ENCODE results near the gene SRSF3.
"Not testable (repeated sequence)": the region's sequence is repeated elsewhere in the genome, so short reads cannot be mapped to it uniquely, and the experiment has no call there.

The SRSF3 gene

DNA sequence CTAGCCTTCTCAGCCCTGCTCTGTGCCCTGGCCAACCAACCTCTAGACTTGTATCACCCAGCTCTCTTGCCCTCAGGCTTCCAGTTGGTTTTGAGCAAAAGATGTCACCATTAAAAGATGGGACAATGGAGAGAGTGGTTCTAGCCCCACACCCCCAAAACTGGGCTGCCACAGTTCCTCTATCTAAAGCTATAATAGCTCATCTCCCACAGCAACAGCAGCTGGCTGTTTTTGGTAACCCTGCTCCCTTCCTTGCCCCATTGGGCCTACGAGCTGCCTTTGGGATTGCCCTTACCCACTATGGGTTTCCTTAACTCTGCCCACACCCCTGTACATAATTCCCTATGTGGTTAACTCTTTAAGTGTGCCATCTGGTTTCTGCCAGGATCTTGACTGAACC is 7.6 kb upstream of the SRSF3 start:
- no peak overlapping the region for H3K4me3 ChIP-seq (ENCODE audit: low read length)
- no peaks in the 10 kb centered on the region for H3K36me3 ChIP-seq (ENCODE audit: insufficient read depth, low read length)
- no peak overlapping the region for H2AFZ ChIP-seq (ENCODE audit: low read depth, low read length)
- H3K4me1 ChIP-seq (ENCODE audit: insufficient read depth, low read length): no peaks in the 10 kb centered on the region
- no peaks in the 10 kb centered on the region for H3K27me3 ChIP-seq (ENCODE audit: insufficient read depth, low read length)
- no peaks in the 10 kb centered on the region for H3K9me3 ChIP-seq (ENCODE audit: low read length)

DNA sequence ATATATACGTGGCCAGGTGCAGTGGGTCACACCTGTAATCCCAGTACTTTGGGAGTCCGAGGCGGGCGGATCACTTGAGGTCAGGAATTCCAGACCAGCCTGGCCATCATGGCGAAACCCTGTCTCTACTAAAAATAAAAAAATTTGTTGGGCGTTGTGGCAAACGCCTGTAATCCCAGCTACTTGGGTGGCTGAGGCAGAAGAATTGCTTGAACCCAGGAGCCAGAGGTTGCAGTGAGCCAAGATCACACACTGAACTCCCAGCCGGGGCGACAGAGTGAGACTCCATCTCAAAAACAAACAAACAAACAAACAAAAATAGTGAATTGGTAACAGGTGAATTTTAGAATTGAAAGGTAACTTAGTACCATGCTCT is 5.1 kb upstream of the SRSF3 start:
- H3K36me3 ChIP-seq (ENCODE audit: insufficient read depth, low read length); H2AFZ ChIP-seq (ENCODE audit: low read depth, low read length); H3K9me3 ChIP-seq (ENCODE audit: low read length); H3K27me3 ChIP-seq (ENCODE audit: insufficient read depth, low read length); H3K4me3 ChIP-seq (ENCODE audit: low read length); H3K4me1 ChIP-seq (ENCODE audit: insufficient read depth, low read length): not testable (repeated sequence)

DNA sequence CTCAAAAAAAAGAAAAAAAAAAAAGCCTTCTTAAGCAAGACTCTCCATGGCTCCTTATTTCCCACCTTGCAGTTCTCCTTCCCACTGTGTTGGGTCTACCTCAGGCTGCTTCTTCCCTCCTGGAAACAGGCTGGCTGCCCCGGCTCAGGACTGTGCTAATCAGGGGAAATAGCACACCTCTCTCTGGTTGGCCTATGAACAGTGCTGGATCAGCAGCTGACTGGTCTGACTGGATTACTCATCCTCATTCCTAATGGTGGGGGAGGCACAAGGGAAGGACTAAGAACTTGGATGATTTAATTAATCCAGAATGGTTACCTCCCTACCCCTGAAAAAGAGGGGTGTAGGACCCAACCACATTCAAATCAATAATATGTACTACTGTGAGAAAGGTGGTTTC is 3.9 kb upstream of the SRSF3 start:
- H3K4me3 ChIP-seq (ENCODE audit: low read length): no peak overlapping the region
- no peaks in the 10 kb centered on the region for H3K27me3 ChIP-seq (ENCODE audit: insufficient read depth, low read length)
- H3K36me3 ChIP-seq (ENCODE audit: insufficient read depth, low read length): no peaks in the 10 kb centered on the region
- peaks cover 6% of the 10 kb centered on the region for H3K4me1 ChIP-seq (ENCODE audit: insufficient read depth, low read length)
- H2AFZ ChIP-seq (ENCODE audit: low read depth, low read length): no peak overlapping the region
- H3K9me3 ChIP-seq (ENCODE audit: low read length): no peaks in the 10 kb centered on the region

DNA sequence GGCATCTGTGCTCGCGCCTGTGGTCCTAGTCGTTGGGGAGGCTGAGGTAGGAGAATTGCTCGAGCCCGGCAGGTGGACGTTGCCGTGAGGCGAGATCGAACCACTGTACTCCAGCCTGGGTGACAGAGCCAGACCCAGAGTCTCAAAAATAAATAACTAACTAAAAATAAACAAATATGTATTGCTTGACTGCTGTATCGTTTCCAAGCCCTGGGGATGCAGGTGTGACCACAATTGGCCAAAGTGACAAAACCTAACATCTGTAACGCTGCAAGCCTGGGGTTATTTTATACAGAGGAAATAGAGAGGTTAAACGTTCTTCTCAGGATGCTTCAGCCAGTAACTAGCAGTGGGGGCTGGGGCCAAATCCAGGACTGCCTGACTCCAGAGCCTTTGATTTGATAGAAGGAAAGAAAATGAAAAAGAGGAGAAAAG is 1.9 kb upstream of the SRSF3 start:
- no peaks in the 10 kb centered on the region for H3K9me3 ChIP-seq (ENCODE audit: low read length)
- no peak overlapping the region for H3K4me3 ChIP-seq (ENCODE audit: low read length)
- H3K27me3 ChIP-seq (ENCODE audit: insufficient read depth, low read length): no peaks in the 10 kb centered on the region
- peaks cover 12% of the 10 kb centered on the region for H3K4me1 ChIP-seq (ENCODE audit: insufficient read depth, low read length)
- no peak overlapping the region for H2AFZ ChIP-seq (ENCODE audit: low read depth, low read length)
- peaks cover 19% of the 10 kb centered on the region for H3K36me3 ChIP-seq (ENCODE audit: insufficient read depth, low read length)

DNA sequence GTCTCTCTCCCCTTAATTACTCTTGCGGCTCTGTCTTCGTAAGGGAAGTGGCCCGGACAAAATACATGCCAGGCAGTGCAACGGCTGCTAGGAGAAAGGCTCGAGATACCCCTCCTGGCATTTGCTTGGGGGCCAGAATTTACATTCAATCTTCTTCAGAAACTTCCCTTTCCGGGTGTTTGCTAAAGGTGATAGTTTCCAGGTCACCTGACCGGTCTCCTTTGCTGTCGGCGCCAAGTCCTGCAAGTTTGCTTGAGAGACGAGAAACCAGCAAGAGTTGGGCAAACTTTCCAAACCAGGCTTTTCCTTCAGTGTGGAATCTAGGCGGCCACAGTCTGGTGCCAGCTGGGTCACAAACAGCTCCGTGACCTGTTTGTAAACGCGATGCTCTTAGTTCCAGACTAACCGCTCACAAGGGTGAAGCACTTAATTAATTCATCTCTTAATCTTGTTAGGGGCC is 563 bp upstream of the SRSF3 start:
- Histone ChIP-seq H2AFZ (ENCODE audit: low read depth, low read length) (peak overlapping the region; percentile 94), H3K9me3 (ENCODE audit: low read length) (no peaks in the 10 kb centered on the region), H3K36me3 (ENCODE audit: insufficient read depth, low read length) (peaks cover 33% of the 10 kb centered on the region), H3K27me3 (ENCODE audit: insufficient read depth, low read length) (no peaks in the 10 kb centered on the region), H3K4me1 (ENCODE audit: insufficient read depth, low read length) (peaks cover 24% of the 10 kb centered on the region), H3K4me3 (ENCODE audit: low read length) (peak overlapping the region; percentile 99)

- Histone ChIP-seq H3K27me3 (ENCODE audit: insufficient read depth, low read length) (no peaks in the 10 kb centered on the region), H3K36me3 (ENCODE audit: insufficient read depth, low read length) (peaks cover 47% of the 10 kb centered on the region), H3K9me3 (ENCODE audit: low read length) (no peaks in the 10 kb centered on the region)
These were observed 868 bp downstream of the SRSF3 start for GRCh38 chr6:36594816-36595643.

DNA sequence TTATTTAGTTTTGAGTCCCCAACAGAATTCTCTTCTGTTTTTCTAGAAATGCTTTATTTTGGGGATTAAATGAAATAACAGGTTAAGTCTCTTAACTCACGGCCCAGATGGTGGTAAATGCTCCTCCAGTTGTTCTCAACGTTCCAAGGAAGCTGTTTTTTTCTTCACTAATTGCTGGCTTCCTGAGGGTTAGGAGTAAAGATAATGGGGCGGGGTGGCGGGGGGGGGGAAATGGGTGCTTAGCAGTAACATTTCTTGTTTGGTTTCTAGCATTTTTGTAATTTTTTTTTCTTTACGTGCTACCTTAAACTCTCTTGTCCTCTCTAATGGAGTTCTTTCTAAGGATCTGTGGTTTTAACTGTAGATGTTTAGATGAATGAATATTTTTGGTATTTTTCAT is 2.2 kb downstream of the SRSF3 start:
- Histone ChIP-seq H3K4me1 (ENCODE audit: insufficient read depth, low read length) (peaks cover 42% of the 10 kb centered on the region), H2AFZ (ENCODE audit: low read depth, low read length) (no peak overlapping the region), H3K36me3 (ENCODE audit: insufficient read depth, low read length) (peaks cover 60% of the 10 kb centered on the region), H3K27me3 (ENCODE audit: insufficient read depth, low read length) (no peaks in the 10 kb centered on the region), H3K4me3 (ENCODE audit: low read length) (peak overlapping the region; percentile 99), H3K9me3 (ENCODE audit: low read length) (no peaks in the 10 kb centered on the region)

More at GRCh38 chr6:36594816-36595643, 868 bp downstream of the SRSF3 start:
- Histone ChIP-seq H3K4me1 (ENCODE audit: insufficient read depth, low read length) (peaks cover 39% of the 10 kb centered on the region), H2AFZ (ENCODE audit: low read depth, low read length) (no peak overlapping the region), H3K4me3 (ENCODE audit: low read length) (peak overlapping the region; percentile 99)

GRCh38 chr6:36597775-36598174 is 3.6 kb downstream of the SRSF3 start:
- peaks cover 47% of the 10 kb centered on the region for H3K4me1 ChIP-seq (ENCODE audit: insufficient read depth, low read length)
- H3K9me3 ChIP-seq (ENCODE audit: low read length): no peaks in the 10 kb centered on the region
- H3K4me3 ChIP-seq (ENCODE audit: low read length): peak overlapping the region; percentile 99
- no peak overlapping the region for H2AFZ ChIP-seq (ENCODE audit: low read depth, low read length)
- H3K27me3 ChIP-seq (ENCODE audit: insufficient read depth, low read length): no peaks in the 10 kb centered on the region
- H3K36me3 ChIP-seq (ENCODE audit: insufficient read depth, low read length): peaks cover 75% of the 10 kb centered on the region

- Histone ChIP-seq H2AFZ (ENCODE audit: low read depth, low read length) (no peak overlapping the region), H3K4me1 (ENCODE audit: insufficient read depth, low read length) (peaks cover 45% of the 10 kb centered on the region), H3K4me3 (ENCODE audit: low read length) (peak overlapping the region; percentile 99), H3K27me3 (ENCODE audit: insufficient read depth, low read length) (no peaks in the 10 kb centered on the region), H3K9me3 (ENCODE audit: low read length) (no peaks in the 10 kb centered on the region), H3K36me3 (ENCODE audit: insufficient read depth, low read length) (peaks cover 80% of the 10 kb centered on the region)
These were observed 4.2 kb downstream of the SRSF3 start for GRCh38 chr6:36598326-36598725.

DNA sequence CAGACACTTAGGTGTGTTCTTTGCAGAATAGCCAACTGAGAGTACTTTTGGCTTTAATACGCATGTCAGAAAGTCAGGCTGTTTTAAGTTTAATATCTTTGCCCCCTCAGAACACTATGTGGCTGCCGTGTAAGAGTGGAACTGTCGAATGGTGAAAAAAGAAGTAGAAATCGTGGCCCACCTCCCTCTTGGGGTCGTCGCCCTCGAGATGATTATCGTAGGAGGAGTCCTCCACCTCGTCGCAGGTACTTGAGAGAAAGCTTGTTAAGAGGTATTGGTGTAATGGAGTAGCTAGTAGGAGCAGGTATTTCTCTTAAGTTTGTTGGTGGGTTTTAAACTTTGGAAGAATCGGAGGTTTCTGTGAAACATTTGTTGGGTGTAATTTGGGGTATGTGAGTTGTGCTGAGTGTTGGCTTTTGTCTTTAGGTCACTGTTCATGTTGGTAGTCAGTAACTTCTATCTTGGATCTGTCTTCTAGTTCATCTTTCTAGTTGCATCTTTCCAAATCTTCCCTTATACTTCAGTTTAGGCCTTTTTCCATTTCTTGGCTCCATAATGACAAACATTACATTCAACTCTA is 4.7 kb downstream of the SRSF3 start:
- peaks cover 41% of the 10 kb centered on the region for H3K4me1 ChIP-seq (ENCODE audit: insufficient read depth, low read length)
- no peak overlapping the region for H2AFZ ChIP-seq (ENCODE audit: low read depth, low read length)
- peak overlapping the region; percentile 20 for H3K4me3 ChIP-seq (ENCODE audit: low read length)
- peaks cover 85% of the 10 kb centered on the region for H3K36me3 ChIP-seq (ENCODE audit: insufficient read depth, low read length)
- H3K27me3 ChIP-seq (ENCODE audit: insufficient read depth, low read length): no peaks in the 10 kb centered on the region
- H3K9me3 ChIP-seq (ENCODE audit: low read length): no peaks in the 10 kb centered on the region

- no peak overlapping the region for H3K4me3 ChIP-seq (ENCODE audit: low read length)
- H3K9me3 ChIP-seq (ENCODE audit: low read length): no peaks in the 10 kb centered on the region
- H3K36me3 ChIP-seq (ENCODE audit: insufficient read depth, low read length): peaks cover 95% of the 10 kb centered on the region
- H3K4me1 ChIP-seq (ENCODE audit: insufficient read depth, low read length): peaks cover 41% of the 10 kb centered on the region
- no peak overlapping the region for H2AFZ ChIP-seq (ENCODE audit: low read depth, low read length)
- H3K27me3 ChIP-seq (ENCODE audit: insufficient read depth, low read length): no peaks in the 10 kb centered on the region
These were observed 5.6 kb downstream of the SRSF3 start for GRCh38 chr6:36599791-36600209.

DNA sequence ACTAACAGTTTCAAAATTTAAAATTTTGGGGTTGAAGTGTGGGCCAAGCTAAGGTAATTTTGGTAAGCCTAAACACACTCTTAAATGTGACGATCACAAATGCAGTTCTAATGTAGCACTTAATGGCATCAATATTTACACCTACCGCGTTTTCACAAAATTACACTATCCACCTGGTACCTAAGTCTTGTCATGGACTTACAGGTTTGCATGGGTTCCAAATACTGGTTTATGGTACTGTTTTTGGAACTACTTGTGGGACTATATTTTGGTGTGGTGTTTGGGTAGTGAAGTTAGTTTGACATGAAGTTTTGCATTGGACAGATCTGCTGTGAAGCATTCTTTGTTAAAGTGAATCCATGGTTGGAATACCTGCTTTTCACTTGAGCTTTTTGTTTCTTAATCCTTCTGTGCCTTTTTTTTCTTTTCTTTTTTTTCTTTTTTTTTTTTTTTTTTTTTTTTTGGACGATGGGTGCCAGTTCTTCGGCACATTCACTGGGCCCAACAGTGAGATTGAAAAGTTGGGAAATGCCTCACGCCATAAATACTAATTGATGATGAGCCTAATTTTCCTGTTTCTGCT is 6.5 kb downstream of the SRSF3 start:
- no peak overlapping the region for H2AFZ ChIP-seq (ENCODE audit: low read depth, low read length)
- no peaks in the 10 kb centered on the region for H3K9me3 ChIP-seq (ENCODE audit: low read length)
- no peaks in the 10 kb centered on the region for H3K27me3 ChIP-seq (ENCODE audit: insufficient read depth, low read length)
- peaks cover 100% of the 10 kb centered on the region for H3K36me3 ChIP-seq (ENCODE audit: insufficient read depth, low read length)
- no peak overlapping the region for H3K4me3 ChIP-seq (ENCODE audit: low read length)
- H3K4me1 ChIP-seq (ENCODE audit: insufficient read depth, low read length): peaks cover 41% of the 10 kb centered on the region

DNA sequence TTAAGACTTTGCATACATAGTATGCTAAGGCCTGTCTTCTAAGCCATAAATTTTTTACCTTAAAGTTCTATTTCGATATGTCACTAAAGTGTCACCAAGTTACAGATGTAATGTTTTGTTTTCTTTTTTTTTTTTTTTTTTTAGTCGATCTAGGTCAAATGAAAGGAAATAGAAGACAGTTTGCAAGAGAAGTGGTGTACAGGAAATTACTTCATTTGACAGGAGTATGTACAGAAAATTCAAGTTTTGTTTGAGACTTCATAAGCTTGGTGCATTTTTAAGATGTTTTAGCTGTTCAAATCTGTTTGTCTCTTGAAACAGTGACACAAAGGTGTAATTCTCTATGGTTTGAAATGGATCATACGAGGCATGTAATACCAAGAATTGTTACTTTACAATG is 7.7 kb downstream of the SRSF3 start:
- H3K27me3 ChIP-seq (ENCODE audit: insufficient read depth, low read length); H3K4me3 ChIP-seq (ENCODE audit: low read length); H2AFZ ChIP-seq (ENCODE audit: low read depth, low read length); H3K9me3 ChIP-seq (ENCODE audit: low read length): not testable (repeated sequence)
- Histone ChIP-seq H3K4me1 (ENCODE audit: insufficient read depth, low read length) (peaks cover 38% of the 10 kb centered on the region), H3K36me3 (ENCODE audit: insufficient read depth, low read length) (peaks cover 98% of the 10 kb centered on the region)

All from neuron (in vitro differentiated cells).